GM12878 (cell line): Measurements from ENCODE around the gene CAPN2. TPM values are rescaled to one million over a fixed set of nuclear protein-coding genes. Genes with fewer than 3 reads are reported as not detected.

Experiments used
- ATAC-seq: fragments of 200-7000 bp; cut with Tn5 transposase; 3 replicates; pipeline ENCODE4 v1.9.1; 2020; ENCODE audit warnings: mild to moderate bottlenecking, moderate library complexity
- BruUV-seq: library from RNA; stranded (reverse); fragments of 400-500 nt; replicated peaks from 2 replicates; lab custom pipeline; 2021; lab: Mats Ljungman, UMichigan
- CTCF ChIA-PET: fragments of 300-600 bp; sonication (Branson Sonifier 250); formaldehyde crosslinking; extraction: SDS; loops from one replicate; lab custom pipeline; 2021; ENCODE audit warnings: inconsistent platforms; lab: Yijun Ruan, JAX
- POLR2A ChIA-PET: fragments of 350-600 bp; formaldehyde crosslinking; extraction: SDS; loops from one replicate; lab custom pipeline; 2021; ENCODE audit warnings: inconsistent platforms; lab: Charles Lee
- RAD21 ChIA-PET: fragments of 300-600 bp; sonication (Branson Sonifier 250); formaldehyde crosslinking; loops from one replicate; lab custom pipeline; 2023; ENCODE audit warnings: antibody characterized with exemption; ENCODE audit not compliant: unreplicated experiment; lab: Charles Lee
- SMC1A ChIA-PET: fragments of 300-600 bp; sonication (Branson Sonifier 250); formaldehyde crosslinking; loops from one replicate; lab custom pipeline; 2023; ENCODE audit not compliant: unreplicated experiment, uncharacterized antibody; lab: Charles Lee
- DNase-seq: peaks from one replicate; pipeline ENCODE4 v3.0.0-alpha.2; 2011; ENCODE audit warnings: low read depth, low spot score
- FAIRE-seq: peaks from 3 replicates; lab custom pipeline; 2011; peaks lifted over from hg19 to GRCh38; lab: Jason Lieb, UNC
- H2AFZ ChIP-seq: 2 replicates; pipeline ENCODE4 v1.6.0; 2011; ENCODE audit warnings: low read depth, low read length, control low read depth; ENCODE audit not compliant: control insufficient read depth
- H3K27ac ChIP-seq: 2 replicates; pipeline ENCODE4 v1.5.1; 2011; ENCODE audit warnings: control low read depth; ENCODE audit not compliant: control insufficient read depth, insufficient read depth
- H3K27me3 ChIP-seq, 2 experiments: replicated peaks in 1 of 2; 2 replicates each; pipeline versions ENCODE4 v1.6.0 to v1.6.1; 2011; ENCODE audit warnings: low read length in 1 of 2; ENCODE audit not compliant: control insufficient read depth in 2 of 2, insufficient read depth in 2 of 2
- H3K36me3 ChIP-seq, 2 experiments: 2 replicates each; pipeline ENCODE4 v1.5.1; 2011; ENCODE audit warnings: low read length in 1 of 2; ENCODE audit not compliant: control insufficient read depth in 2 of 2, insufficient read depth in 2 of 2
- H3K4me1 ChIP-seq: 2 replicates; pipeline ENCODE4 v1.6.1; 2011; ENCODE audit warnings: mild to moderate bottlenecking, low read length, moderate library complexity, mixed read lengths; ENCODE audit not compliant: control insufficient read depth, insufficient read depth
- H3K4me2 ChIP-seq: 2 replicates; pipeline ENCODE4 v1.6.0; 2011; ENCODE audit warnings: control low read depth; ENCODE audit not compliant: control insufficient read depth, insufficient read depth
- H3K4me3 ChIP-seq: fragments of 200-600 bp; sonication (generic); 2 replicates; pipeline ENCODE4 v1.5.1; 2016
- H3K79me2 ChIP-seq: 2 replicates; pipeline ENCODE4 v1.6.0; 2011; ENCODE audit warnings: low read length; ENCODE audit not compliant: control insufficient read depth, insufficient read depth
- H3K9ac ChIP-seq: 2 replicates; pipeline ENCODE4 v1.8.0; 2011; ENCODE audit warnings: low read length, control low read depth, mixed read lengths; ENCODE audit not compliant: control insufficient read depth, insufficient read depth
- H3K9me3 ChIP-seq: replicated peaks from 3 replicates; pipeline ENCODE4 v1.5.1; 2011; ENCODE audit warnings: mild to moderate bottlenecking, low read length; ENCODE audit not compliant: control insufficient read depth, insufficient read depth
- H4K20me1 ChIP-seq: 2 replicates; pipeline ENCODE4 v1.6.0; 2011; ENCODE audit not compliant: control insufficient read depth, insufficient read depth
- BACH1 ChIP-seq: fragments of 450-650 bp; IDR thresholded peaks from 2 replicates; pipeline ENCODE4 v1.6.1; 2017; ENCODE audit warnings: mild to moderate bottlenecking, borderline replicate concordance
- ETV6 ChIP-seq, 2 experiments: fragments of 450-650 bp in 1 of 2; IDR thresholded peaks in 1 of 2; conservative IDR thresholded peaks in 1 of 2; 2 replicates each; pipeline ENCODE4 v1.6.1; 2014; ENCODE audit warnings: antibody characterized with exemption in 1 of 2, borderline replicate concordance in 1 of 2, low read depth in 1 of 2, mild to moderate bottlenecking in 1 of 2, moderate library complexity in 1 of 2
- HDGF ChIP-seq: fragments of 450-650 bp; IDR thresholded peaks from 2 replicates; pipeline ENCODE4 v1.6.1; 2016; ENCODE audit warnings: antibody characterized with exemption
- MTA3 ChIP-seq: IDR thresholded peaks from 2 replicates; pipeline ENCODE4 v1.6.1; 2012; ENCODE audit warnings: low read length, inconsistent platforms, borderline replicate concordance
- NFYA ChIP-seq: IDR thresholded peaks from 2 replicates; pipeline ENCODE4 v1.6.1; 2011; ENCODE audit warnings: low read depth, mild to moderate bottlenecking, low read length, improper control_type of control experiment, borderline replicate concordance
- POLR2A ChIP-seq: IDR thresholded peaks from 2 replicates; pipeline ENCODE4 v1.6.1; 2011; ENCODE audit warnings: low read depth, mild to moderate bottlenecking, low read length
- SMAD1 ChIP-seq: fragments of 450-650 bp; IDR thresholded peaks from 2 replicates; pipeline ENCODE4 v1.6.1; 2018; ENCODE audit warnings: mild to moderate bottlenecking, low read depth; ENCODE audit not compliant: partially characterized antibody
- WGBS: methylation state at CpG from one replicate; pipeline ENCODE4 v1.1.6; 2016; ENCODE audit warnings: low lambda C conversion rate; ENCODE audit not compliant: insufficient replicate concordance, insufficient coverage; ENCODE audit errors: missing lambda C conversion rate; 5-methylcytosine and 5-hydroxymethylcytosine counted together
- in situ Hi-C: fragments of 300-500 bp; cut with MboI; formaldehyde crosslinking; loops from 9 replicates; pipeline ENCODE4 v1.14.3; 2018; ENCODE audit warnings: mixed read lengths
- intact Hi-C: fragments of 100-400 bp; cut with micrococcal nuclease; formaldehyde crosslinking; loops from one replicate; pipeline ENCODE4 v1.14.2; 2022; ENCODE audit not compliant: unreplicated experiment
- polyA plus RNA-seq, 11 experiments: library from polyadenylated mRNA; depleted of rRNA in 4 of 11; unstranded in 6 of 11; stranded (reverse) in 5 of 11; fragments of >200 nt; fragmentation: Nextera tagmentation in 4 of 11; fragmentation: Illumina TruSeq in 1 of 11; extraction: Ambion mirVana in 4 of 11; extraction: Trizol in 1 of 11; gene quantifications; 1 replicate in 1 of 11; 2 replicates in 10 of 11; pipeline versions ENCODE4 v1.2.1 to v1.2.3, GENCODE V29; 2011 to 2016; ENCODE audit warnings: inconsistent platforms in 2 of 11, missing spikeins in 2 of 11, low read depth in 1 of 11
- total RNA-seq, 4 experiments: library from RNA; depleted of rRNA in 3 of 4; stranded (reverse); fragments of >200 nt in 3 of 4; fragmentation: Illumina TruSeq in 1 of 4; extraction: Trizol in 1 of 4; gene quantifications; 2 replicates each; pipeline versions ENCODE4 v1.2.1 to v1.2.3, GENCODE V29; 2013 to 2021

CAPN2 gene
- total and polyA plus RNA-seq, 10 of the 15 experiments (the other 5 are each of a cell fraction or from before 2014, with no cell fraction given), result 6.0 to 21.4 (median 16.6) TPM

- 89% methylated on average over 20 of the region's 20 CpGs for WGBS
- Histone ChIP-seq H3K27ac (no peak overlapping the region), H3K79me2 (no peaks in the 10 kb centered on the region), H3K36me3 (peaks cover 0 to 3% of the 10 kb centered on the region in 2 experiments; a peak in 2 of 4 replicates), H3K27me3 (no peaks in the 10 kb centered on the region), H3K4me3 (no peak overlapping the region), H4K20me1 (no peaks in the 10 kb centered on the region), H2AFZ (no peak overlapping the region), H3K4me1 (no peaks in the 10 kb centered on the region), H3K9me3 (no peaks in the 10 kb centered on the region), H3K9ac (no peak overlapping the region), H3K4me2 (no peak overlapping the region)
- no TSS peak for BruUV-seq
- POLR2A ChIA-PET, result no interaction called here
- CTCF ChIA-PET, result interaction anchor here (1.1 to 1.3 kb wide), 3 partner anchors 15 to 294 kb away, joined by 3 to 4 read pairs (median 3); no protein-coding TSS in a partner anchor
- RAD21 ChIA-PET, result no interaction called here
- FAIRE-seq (no peak), DNase-seq (no peak), ATAC-seq (no peak)
- intact Hi-C loops, result no loop called here
- SMC1A ChIA-PET, result no interaction called here
- in situ Hi-C loops, result no loop called here
- TF ChIP-seq NFYA, result no peak
- no peak for TF ChIP-seq SMAD1
- no peak for TF ChIP-seq POLR2A
- no peak for TF ChIP-seq MTA3
- TF ChIP-seq BACH1, result no peak
- TF ChIP-seq ETV6 (conservative IDR thresholded peaks at IDR 0.05 in 1 of 2, IDR thresholded peaks at IDR 0.05 in 1 of 2; ENCODE audit: borderline replicate concordance in 1 of 2, low read depth in 1 of 2), result no peak
- TF ChIP-seq HDGF, result no peak
Observed at GRCh38 chr1:223756806-223757700, 44.7 kb downstream of the CAPN2 start.
